ENCODE data around the gene RBM23.
A peak's percentile ranks its signal among the peaks of the same experiment; 100 is the strongest.
"Not testable (repeated sequence)": the region's sequence is repeated elsewhere in the genome, so short reads cannot be mapped to it uniquely, and the experiment has no call there.

Gene RBM23

DNA sequence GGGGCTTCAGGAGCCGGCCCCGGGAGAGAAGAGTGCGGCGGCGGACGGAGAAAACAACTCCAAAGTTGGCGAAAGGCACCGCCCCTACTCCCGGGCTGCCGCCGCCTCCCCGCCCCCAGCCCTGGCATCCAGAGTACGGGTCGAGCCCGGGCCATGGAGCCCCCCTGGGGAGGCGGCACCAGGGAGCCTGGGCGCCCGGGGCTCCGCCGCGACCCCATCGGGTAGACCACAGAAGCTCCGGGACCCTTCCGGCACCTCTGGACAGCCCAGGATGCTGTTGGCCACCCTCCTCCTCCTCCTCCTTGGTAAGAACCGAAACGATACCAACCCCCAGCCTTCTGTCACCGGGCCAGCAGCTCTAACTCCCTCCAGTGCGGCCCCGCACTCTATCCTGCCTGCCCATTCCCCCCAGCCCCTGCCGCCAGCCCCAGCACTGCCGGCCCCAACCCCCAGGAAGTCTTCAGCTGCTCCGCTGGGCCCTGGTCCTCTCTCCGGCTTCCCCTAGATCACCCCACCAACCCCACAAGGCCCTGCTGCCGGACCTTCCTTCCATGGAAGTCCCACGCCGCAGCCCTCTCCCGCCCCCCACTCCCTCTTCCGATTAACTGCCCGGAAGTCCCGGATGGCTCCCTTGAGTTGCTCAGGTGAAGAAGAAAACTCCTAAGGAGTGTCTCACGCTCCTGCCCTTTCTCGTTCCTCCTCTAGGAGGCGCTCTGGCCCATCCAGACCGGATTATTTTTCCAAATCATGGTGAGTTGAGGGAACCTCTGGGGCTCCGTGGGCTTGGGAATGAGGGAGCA is 46.7 kb downstream of the RBM23 start:
- H3K9me3 Mint-ChIP-seq = no peaks in the 10 kb centered on the region
- peaks cover 37% of the 10 kb centered on the region for H3K4me1 Mint-ChIP-seq (ENCODE audit: low read depth)
- peak overlapping the region; percentile 99 for H3K27ac Mint-ChIP-seq
- peaks cover 42% of the 10 kb centered on the region for H3K36me3 Mint-ChIP-seq (ENCODE audit: low read depth)
- H3K27me3 Mint-ChIP-seq = no peaks in the 10 kb centered on the region
- H3K4me3 Mint-ChIP-seq = peak overlapping the region; percentile 88
- peak; percentile 84 for DNase-seq

DNA sequence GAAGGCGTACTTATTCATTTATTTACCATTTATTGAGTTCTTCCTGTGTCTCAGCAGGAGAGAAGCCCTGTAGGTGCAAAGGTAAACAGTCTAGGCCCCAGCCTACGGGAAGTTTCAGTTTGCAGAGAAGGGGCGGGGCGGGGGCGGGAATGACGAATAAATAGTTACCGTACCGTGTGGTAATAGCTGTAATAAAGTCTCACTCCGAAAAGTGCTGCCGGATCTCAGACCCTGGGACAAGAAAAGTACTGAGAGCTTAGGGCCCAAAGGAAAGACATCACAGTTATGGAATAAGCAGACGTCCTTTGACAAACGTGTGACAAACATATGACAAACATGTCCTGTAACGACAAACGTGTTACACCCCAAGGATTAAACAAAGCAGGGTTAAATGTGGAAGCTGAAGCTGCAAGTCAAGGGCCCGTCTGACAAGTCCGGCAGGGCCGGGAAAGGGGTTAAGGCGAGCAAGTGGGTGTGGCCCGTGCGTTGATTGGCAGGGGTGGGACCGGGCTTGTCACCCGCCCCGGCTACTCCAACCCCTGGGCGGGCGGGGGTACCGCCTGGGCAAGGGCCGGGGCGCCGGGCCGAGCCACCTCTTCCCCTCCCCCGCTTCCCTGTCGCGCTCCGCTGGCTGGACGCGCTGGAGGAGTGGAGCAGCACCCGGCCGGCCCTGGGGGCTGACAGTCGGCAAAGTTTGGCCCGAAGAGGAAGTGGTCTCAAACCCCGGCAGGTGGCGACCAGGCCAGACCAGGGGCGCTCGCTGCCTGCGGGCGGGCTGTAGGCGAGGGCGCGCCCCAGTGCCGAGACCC is 47.5 kb downstream of the RBM23 start, which contains the start of gene LRP10:
LRP10 (plus strand) TSS at position 517 of the 809 bp plus-strand sequence. CDS start 564 bp downstream, outside the sequence.
- H3K27ac Mint-ChIP-seq = peak within 1 kb of the TSS; percentile 99
- H3K4me1 Mint-ChIP-seq (ENCODE audit: low read depth) = peaks cover 37% of the 10 kb centered on the region
- DNase-seq = peak; percentile 83
- H3K36me3 Mint-ChIP-seq (ENCODE audit: low read depth) = peaks cover 34% of the 10 kb centered on the region
- peak within 1 kb of the TSS; percentile 88 for H3K4me3 Mint-ChIP-seq
- no peaks in the 10 kb centered on the region for H3K27me3 Mint-ChIP-seq
- no peaks in the 10 kb centered on the region for H3K9me3 Mint-ChIP-seq

DNA sequence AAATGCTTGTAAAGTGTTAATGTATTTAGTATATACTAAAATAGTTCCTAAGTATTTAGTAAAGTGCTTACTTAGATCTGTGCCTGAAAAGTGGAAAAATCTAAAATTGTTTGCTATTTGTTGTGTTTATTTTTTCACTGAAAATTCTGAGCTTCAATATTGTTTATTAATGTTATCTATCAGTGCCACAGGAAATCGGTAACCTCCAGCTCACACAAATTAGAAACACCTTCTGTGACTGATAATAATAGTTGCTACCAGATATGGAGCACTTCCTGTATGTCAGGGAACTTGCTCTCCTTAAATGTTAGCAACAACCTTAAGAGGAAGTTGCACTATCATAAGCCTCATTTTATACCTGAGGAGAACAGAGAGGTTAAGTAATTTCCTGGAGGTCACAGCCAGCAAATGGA is 48.1 kb downstream of the RBM23 start:
- peaks cover 28% of the 10 kb centered on the region for H3K36me3 Mint-ChIP-seq (ENCODE audit: low read depth)
- no peaks in the 10 kb centered on the region for H3K27me3 Mint-ChIP-seq
- H3K4me1 Mint-ChIP-seq (ENCODE audit: low read depth) = peaks cover 34% of the 10 kb centered on the region
- peak overlapping the region; percentile 99 for H3K27ac Mint-ChIP-seq
- H3K4me3 Mint-ChIP-seq = peak overlapping the region; percentile 88
- no peaks in the 10 kb centered on the region for H3K9me3 Mint-ChIP-seq
- DNase-seq = no peak

DNA sequence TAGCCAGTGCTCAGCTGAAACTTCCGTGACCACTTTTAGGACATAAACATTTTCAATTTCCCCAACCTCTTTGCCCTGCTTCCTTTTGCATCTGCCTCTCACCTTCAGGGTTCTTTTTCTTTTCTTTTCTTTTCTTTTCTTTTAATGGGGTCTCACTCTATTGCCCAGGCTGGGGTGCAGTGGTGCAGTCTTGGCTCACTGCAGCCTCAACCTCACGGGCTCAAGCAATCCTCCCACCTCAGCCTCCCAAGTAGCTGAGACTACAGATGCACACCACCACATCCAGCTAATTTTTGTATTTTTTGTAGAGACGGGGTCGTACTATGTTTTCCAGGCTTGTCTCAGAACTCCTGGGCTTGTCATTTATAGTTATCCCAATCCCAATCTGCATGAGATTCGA is 52.1 kb downstream of the RBM23 start:
- Mint-ChIP-seq H3K27ac (no peak overlapping the region), H3K4me3 (no peak overlapping the region), H3K4me1 (ENCODE audit: low read depth) (peaks cover 17% of the 10 kb centered on the region), H3K27me3 (no peaks in the 10 kb centered on the region), H3K36me3 (ENCODE audit: low read depth) (peaks cover 2% of the 10 kb centered on the region), H3K9me3 (no peaks in the 10 kb centered on the region)
- no peak for DNase-seq

DNA sequence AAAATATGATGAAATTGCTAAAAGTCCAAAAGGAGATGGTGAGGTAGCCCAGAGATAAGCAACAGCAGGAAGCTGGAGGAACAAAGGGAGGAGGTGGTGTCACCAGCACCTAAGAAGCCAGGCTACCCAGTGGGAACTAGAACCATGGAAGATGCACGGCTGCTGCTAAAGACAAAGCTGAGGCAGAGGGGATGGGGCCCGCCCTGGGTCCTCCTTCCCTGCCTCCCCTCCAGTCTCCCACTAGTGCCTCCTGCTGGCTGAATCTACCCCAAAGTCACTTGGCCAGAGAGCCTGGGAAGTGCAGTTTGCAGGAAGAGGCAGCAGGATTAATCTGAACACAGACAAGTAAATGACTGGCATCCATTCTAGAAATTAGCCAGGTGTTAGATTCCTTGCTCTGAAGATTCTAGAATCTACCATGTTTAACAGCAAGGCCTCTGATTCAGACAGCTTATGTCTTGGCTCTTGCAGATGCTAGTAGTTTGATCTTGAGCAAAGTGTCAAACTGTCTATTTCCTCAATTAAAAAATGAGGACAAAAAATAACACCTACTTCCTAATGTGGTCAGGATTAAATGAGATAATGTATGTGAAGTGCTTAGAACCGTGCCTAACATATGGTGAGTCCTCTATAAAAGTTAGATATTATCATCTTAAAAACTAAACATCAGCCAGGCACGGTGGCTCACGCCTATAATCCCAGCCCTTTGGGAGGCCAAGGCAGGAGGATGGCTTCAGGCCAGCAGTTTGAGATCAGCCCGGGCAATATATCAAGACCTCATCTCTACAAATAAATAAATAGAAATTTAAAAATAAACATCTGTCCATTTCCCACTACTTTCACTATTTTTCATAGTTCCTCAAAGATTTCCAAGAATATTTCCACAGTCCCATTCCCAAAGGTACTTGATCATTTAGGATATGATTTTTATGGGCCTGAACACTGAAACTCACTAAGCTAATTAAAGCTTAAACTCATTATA is 53.2 kb downstream of the RBM23 start:
- Mint-ChIP-seq H3K4me1 (ENCODE audit: low read depth) (peaks cover 11% of the 10 kb centered on the region), H3K27me3 (no peaks in the 10 kb centered on the region), H3K27ac (no peak overlapping the region), H3K4me3 (no peak overlapping the region), H3K9me3 (no peaks in the 10 kb centered on the region), H3K36me3 (ENCODE audit: low read depth) (no peaks in the 10 kb centered on the region)
- DNase-seq = no peak

DNA sequence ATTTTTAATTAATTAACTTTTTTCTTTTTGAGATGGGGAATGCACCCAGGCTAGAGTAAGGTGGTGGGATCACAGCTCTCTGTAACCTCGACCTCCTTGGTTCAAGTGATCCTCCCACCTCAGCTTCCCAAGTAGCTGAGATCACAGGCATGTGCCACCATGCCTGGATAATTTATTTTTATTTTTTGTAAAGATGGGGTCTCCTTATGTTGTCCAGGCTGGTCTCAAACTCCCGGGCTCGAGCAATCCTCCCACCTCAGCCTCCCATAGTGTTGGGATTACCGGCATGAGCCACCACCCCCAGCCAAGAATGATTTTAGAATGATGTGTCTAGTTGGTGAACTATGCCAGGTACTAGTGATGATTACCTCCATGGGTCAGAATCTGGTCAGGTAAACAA is 54.0 kb downstream of the RBM23 start:
- Mint-ChIP-seq H3K9me3 (no peaks in the 10 kb centered on the region), H3K4me3 (no peak overlapping the region), H3K4me1 (ENCODE audit: low read depth) (peaks cover 5% of the 10 kb centered on the region), H3K27ac (no peak overlapping the region), H3K36me3 (ENCODE audit: low read depth) (no peaks in the 10 kb centered on the region), H3K27me3 (no peaks in the 10 kb centered on the region)
- no peak for DNase-seq

DNA sequence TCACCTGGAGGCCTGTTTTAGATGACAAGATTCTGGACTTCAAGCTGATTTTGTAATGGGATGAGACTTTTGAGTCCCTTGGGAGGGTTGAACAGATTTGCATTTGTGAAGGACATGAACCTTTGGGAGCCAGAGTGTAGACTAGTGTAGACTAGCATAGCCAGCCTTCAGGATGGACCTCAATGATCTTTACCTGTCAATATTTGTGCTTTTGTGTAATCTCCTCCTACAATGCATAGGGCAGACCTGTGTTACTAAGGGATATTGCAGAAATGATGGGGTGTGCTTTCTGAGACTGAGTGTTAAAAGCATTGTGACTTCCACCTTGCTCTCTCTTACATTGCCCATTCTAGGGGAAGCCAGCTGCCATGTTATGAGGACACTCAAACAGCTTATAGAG is 57.3 kb downstream of the RBM23 start:
- Mint-ChIP-seq H3K4me3 (no peak overlapping the region), H3K4me1 (ENCODE audit: low read depth) (peaks cover 20% of the 10 kb centered on the region), H3K27ac (no peak overlapping the region), H3K27me3 (peaks cover 8% of the 10 kb centered on the region), H3K9me3 (no peaks in the 10 kb centered on the region), H3K36me3 (ENCODE audit: low read depth) (no peaks in the 10 kb centered on the region)
- no peak for DNase-seq

DNA sequence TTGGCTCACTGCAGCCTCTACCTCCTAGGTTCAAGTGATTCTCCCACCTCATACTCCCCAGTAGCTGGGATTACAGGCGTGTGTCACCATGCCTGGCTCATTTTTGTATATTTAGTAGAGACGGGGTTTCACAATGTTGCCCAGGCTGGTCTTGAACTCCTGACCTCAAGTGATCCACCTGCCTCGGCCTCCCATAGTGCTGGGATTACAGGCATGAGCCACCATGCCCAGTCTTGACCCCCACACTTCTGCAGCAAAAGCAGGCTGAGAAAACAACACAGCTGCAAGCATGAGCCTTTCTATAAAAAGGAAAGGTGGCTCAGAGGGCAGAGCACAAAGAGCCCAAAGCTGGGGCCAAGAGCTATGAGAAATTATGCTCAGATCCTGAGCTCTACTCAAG is 58.6 kb downstream of the RBM23 start:
- H3K9me3 Mint-ChIP-seq; DNase-seq; H3K4me3 Mint-ChIP-seq; H3K27ac Mint-ChIP-seq; H3K36me3 Mint-ChIP-seq (ENCODE audit: low read depth): not testable (repeated sequence)
- Mint-ChIP-seq H3K4me1 (ENCODE audit: low read depth) (peaks cover 18% of the 10 kb centered on the region), H3K27me3 (peaks cover 12% of the 10 kb centered on the region)

DNA sequence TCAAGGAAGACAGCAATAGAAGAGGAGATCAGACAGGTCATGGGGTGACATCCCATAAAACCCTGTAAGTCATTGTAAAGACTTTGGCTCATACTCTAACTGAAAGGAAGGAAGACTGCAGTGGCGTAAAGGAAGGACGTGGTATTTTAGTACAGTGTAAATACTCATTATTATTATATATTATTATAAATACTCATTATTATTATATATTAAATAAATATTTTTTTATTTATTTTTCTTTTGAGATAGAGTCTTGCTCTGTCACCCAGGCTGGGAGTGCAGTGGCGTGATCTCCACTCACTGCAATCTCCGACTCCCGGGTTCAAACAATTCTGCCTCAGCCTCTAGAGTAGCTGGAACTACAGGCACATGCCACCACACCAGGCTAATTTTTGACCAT is 62.5 kb downstream of the RBM23 start:
- no peak overlapping the region for H3K4me3 Mint-ChIP-seq
- no peaks in the 10 kb centered on the region for H3K36me3 Mint-ChIP-seq (ENCODE audit: low read depth)
- no peak overlapping the region for H3K27ac Mint-ChIP-seq
- peaks cover 12% of the 10 kb centered on the region for H3K27me3 Mint-ChIP-seq
- peaks cover 35% of the 10 kb centered on the region for H3K4me1 Mint-ChIP-seq (ENCODE audit: low read depth)
- no peaks in the 10 kb centered on the region for H3K9me3 Mint-ChIP-seq
- DNase-seq = no peak

DNA sequence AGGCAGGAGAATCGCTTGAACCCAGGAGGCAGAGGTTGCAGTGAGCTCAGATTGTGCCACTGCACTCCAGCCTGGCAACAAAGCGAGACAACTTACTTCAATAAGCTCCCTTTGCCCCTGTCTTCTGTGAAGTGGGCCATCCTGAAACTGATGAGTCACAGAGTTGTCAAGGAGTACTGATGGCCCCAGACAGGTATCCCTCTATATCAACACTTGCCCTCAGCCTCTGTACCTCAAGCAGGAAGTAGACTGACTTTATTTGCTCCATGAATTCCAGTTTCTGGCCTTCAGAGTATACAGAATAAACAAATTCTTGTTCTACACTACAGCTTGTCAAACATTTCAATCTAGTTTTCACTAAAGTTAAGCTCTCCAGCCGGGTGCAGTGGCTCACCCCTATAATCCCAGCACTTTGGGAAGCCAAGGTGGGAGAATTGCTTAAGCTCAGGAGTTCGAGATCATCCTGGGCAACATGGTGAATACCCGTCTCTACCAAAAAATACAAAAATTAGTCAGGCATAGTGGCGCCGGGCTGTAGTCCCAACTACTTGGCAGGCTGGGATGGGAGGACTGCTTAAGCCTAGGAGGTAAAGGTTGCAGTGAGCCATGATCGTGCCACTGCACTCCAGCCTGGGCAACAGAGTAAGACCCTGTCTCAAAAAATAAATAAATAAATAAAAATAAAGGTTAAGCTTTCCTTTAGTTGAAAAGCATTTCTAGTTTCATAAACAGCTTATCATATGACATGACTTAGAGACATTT is 63.8 kb downstream of the RBM23 start:
- H3K27me3 Mint-ChIP-seq = peaks cover 12% of the 10 kb centered on the region
- DNase-seq = no peak
- H3K36me3 Mint-ChIP-seq (ENCODE audit: low read depth) = no peaks in the 10 kb centered on the region
- H3K9me3 Mint-ChIP-seq = no peaks in the 10 kb centered on the region
- H3K4me3 Mint-ChIP-seq = no peak overlapping the region
- peaks cover 39% of the 10 kb centered on the region for H3K4me1 Mint-ChIP-seq (ENCODE audit: low read depth)
- H3K27ac Mint-ChIP-seq = no peak overlapping the region

DNA sequence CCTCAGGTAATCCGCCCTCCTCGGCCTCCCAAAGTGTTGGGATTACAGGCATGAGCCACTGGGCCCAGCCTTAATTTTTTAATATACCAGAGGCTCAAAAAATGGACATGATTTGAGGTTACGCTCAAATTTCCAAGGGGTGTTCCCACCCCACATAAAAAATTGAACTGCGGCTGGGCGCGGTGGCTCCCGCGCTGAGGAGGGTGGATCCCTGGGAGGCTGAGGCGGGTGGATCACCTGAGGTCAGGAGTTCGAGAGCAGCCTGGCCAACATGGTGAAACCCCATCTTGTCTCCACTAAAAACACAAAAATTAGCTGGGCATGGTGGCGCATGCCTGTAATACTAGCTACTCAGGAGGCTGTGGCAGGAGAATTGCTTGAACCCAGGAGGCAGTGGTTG is 64.7 kb downstream of the RBM23 start:
- not testable (repeated sequence) for H3K9me3 Mint-ChIP-seq; H3K27ac Mint-ChIP-seq; H3K36me3 Mint-ChIP-seq (ENCODE audit: low read depth); DNase-seq; H3K4me3 Mint-ChIP-seq
- peaks cover 39% of the 10 kb centered on the region for H3K4me1 Mint-ChIP-seq (ENCODE audit: low read depth)
- peaks cover 12% of the 10 kb centered on the region for H3K27me3 Mint-ChIP-seq

DNA sequence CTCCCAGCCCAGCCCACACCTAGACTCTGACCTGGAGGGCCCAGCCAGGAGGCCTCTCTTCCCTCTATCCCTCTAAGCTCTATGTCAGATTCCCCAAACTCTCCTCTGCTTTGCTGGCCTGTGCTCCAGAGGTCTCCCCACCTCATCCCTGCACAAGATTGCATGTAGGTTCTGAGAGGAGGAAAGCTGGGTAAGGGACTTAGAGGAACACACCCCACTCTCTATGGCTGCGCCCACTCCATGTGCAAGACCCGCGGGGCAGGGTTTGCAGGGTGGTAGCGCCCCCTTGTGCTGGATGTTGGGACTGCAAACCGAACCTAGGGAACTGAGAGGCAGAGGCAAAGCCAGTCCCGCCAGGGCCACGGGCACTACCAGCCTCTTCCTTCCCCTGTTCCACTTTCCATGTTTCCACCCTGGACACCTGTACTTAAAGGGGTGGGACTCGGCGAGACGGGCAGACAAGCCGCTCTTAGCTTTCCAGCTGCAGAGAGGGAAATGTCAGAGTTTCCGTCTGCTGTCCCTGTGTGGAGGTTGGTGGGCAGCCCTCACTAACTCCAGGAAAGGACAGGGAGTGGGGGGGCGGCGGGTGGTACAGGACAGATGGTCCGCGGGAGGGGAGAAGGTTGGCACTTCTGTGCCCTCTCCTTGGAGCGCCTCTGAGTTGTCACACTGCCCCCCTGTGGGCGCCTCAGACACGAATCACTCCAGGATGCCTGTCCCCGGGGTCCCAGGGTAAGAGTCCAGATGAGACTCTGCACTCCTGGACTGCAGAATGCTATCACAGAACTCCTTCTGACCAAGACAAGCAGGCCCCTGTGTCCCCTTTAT is 65.8 kb downstream of the RBM23 start:
- Mint-ChIP-seq H3K27me3 (peaks cover 14% of the 10 kb centered on the region), H3K4me1 (ENCODE audit: low read depth) (peaks cover 30% of the 10 kb centered on the region), H3K4me3 (peak overlapping the region; percentile 71), H3K27ac (peak overlapping the region; percentile 73), H3K9me3 (no peaks in the 10 kb centered on the region), H3K36me3 (ENCODE audit: low read depth) (no peaks in the 10 kb centered on the region)
- DNase-seq = peak; percentile 97

DNA sequence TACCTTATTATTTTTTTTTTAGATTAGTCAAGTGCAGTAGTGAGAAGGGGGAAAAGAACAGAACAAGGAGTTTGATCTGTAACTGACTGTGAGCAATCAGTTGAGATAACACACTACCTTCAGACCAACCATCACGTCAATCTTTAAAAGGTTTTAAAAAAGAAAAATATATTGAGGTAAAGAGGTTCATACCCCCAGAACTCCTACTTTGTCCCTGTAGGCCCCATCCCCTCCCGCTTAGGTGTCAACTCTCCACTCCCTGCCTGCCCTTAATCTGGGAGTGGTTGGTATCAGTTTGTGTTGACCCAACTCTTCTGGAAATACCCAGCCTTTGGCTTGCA is 66.4 kb downstream of the RBM23 start:
- no peak overlapping the region for H3K27ac Mint-ChIP-seq
- H3K4me1 Mint-ChIP-seq (ENCODE audit: low read depth) = peaks cover 31% of the 10 kb centered on the region
- no peak overlapping the region for H3K4me3 Mint-ChIP-seq
- no peaks in the 10 kb centered on the region for H3K9me3 Mint-ChIP-seq
- H3K36me3 Mint-ChIP-seq (ENCODE audit: low read depth) = no peaks in the 10 kb centered on the region
- DNase-seq = no peak
- H3K27me3 Mint-ChIP-seq = peaks cover 16% of the 10 kb centered on the region
